Activated CD8-positive, alpha-beta T cell treated with anti-CD3 and anti-CD28 coated beads for 36 hours (primary cell): ENCODE data around the gene UFSP2. TPM values are rescaled to one million over a fixed set of nuclear protein-coding genes. Genes with fewer than 3 reads are reported as not detected.

Source experiments
- ATAC-seq: fragments of 200-7000 bp; cut with Tn5 transposase; one replicate; pipeline ENCODE4 v1.10.0; 2021; ENCODE audit warnings: mild to moderate bottlenecking, moderate library complexity
- CTCF ChIA-PET: fragments of 350-600 bp; sonication (Branson Sonifier 250); formaldehyde crosslinking; loops from one replicate; lab custom pipeline; 2021; ENCODE audit warnings: antibody characterized with exemption; lab: Charles Lee
- POLR2A ChIA-PET: fragments of 350-600 bp; sonication (Branson Sonifier 250); formaldehyde crosslinking; loops from one replicate; lab custom pipeline; 2021; ENCODE audit warnings: antibody characterized with exemption; lab: Charles Lee
- DNase-seq: peaks from one replicate; pipeline ENCODE4 v3.0.0-alpha.2; 2020
- H3K27ac Mint-ChIP-seq: one replicate; pipeline ENCODE4 v1.8.0; 2021; ENCODE audit warnings: mild to moderate bottlenecking, mixed read lengths
- H3K27me3 Mint-ChIP-seq: one replicate; pipeline ENCODE4 v1.8.0; 2021; ENCODE audit warnings: mixed read lengths
- H3K36me3 Mint-ChIP-seq: one replicate; pipeline ENCODE4 v1.8.0; 2021; ENCODE audit warnings: low read depth, mixed read lengths
- H3K4me1 Mint-ChIP-seq: one replicate; pipeline ENCODE4 v1.8.0; 2021; ENCODE audit warnings: low read depth, mixed read lengths
- H3K4me3 Mint-ChIP-seq: one replicate; pipeline ENCODE4 v1.8.0; 2021; ENCODE audit warnings: mild to moderate bottlenecking, moderate library complexity, mixed read lengths
- H3K9me3 Mint-ChIP-seq: one replicate; pipeline ENCODE4 v1.8.0; 2021; ENCODE audit warnings: mixed read lengths
- CTCF ChIP-seq: fragments of 200-600 bp; IDR thresholded peaks from one replicate; pipeline ENCODE4 v1.8.0; 2022; ENCODE audit warnings: antibody characterized with exemption, mild to moderate bottlenecking
- intact Hi-C: fragments of 100-400 bp; cut with micrococcal nuclease; formaldehyde crosslinking; loops from one replicate; pipeline ENCODE4 v1.10.0; 2022
- total RNA-seq, 2 experiments: library from RNA; stranded (reverse); gene quantifications; one replicate each; pipeline ENCODE4 v1.2.3, GENCODE V29; 2021

Gene UFSP2
- total RNA-seq, 2 experiments from 2014 or later: 32.0 to 36.1 TPM

DNA sequence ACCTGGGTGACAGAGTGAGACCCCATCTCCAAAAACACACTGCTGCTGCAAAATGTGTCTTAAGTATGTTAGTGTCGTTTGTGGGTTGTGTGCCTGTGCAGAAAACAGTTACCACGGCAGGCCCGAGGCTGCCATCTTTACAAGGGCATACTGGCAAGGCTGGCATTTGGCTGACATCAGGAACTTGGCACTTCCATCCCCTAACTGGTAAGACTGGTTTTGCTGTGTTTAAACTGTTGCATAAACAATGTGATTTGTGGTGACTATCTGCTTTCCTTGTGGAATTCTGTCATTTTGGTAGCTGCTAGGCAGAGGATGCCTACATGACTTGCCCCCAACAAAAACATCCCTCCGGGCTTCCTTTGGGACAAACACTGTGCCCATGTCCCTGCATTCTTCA lies 42.3 kb downstream of the UFSP2 start:
- intact Hi-C loops: no loop called here
- CTCF ChIA-PET: no interaction called here
- no peak overlapping the region for H3K27ac Mint-ChIP-seq
- ATAC-seq: no peak
- no peak for DNase-seq
- peaks cover 16% of the 10 kb centered on the region for H3K27me3 Mint-ChIP-seq
- no peak for TF ChIP-seq CTCF
- no peak overlapping the region for H3K4me3 Mint-ChIP-seq
- POLR2A ChIA-PET: no interaction called here
- peaks cover 9% of the 10 kb centered on the region for H3K4me1 Mint-ChIP-seq
- H3K9me3 Mint-ChIP-seq: peaks cover 7% of the 10 kb centered on the region
- peaks cover 4% of the 10 kb centered on the region for H3K36me3 Mint-ChIP-seq

DNA sequence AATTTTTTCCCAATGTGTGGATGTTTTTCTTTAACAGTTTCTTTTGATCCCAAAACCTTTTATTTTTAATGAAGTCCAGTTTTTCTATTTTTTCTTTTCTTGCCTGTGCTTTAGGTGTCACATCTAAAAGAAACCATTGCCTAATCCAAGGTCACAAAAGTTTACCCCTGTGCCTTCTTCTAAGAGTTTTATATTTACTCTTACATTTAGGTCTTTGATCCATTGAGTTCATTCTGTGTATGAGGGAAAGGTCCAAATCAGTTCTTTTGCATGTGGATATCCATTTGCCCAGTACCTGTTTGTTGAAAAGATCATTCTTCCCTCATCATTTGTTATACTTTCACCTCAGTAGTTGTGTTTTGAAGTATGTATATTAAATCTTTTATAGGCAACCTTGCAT lies 43.0 kb downstream of the UFSP2 start:
- intact Hi-C loops: no loop called here
- DNase-seq (no peak), ATAC-seq (no peak)
- Mint-ChIP-seq H3K9me3 (peaks cover 7% of the 10 kb centered on the region), H3K27me3 (peaks cover 16% of the 10 kb centered on the region), H3K36me3 (peaks cover 7% of the 10 kb centered on the region), H3K27ac (no peak overlapping the region), H3K4me1 (peaks cover 9% of the 10 kb centered on the region), H3K4me3 (no peak overlapping the region)
- POLR2A ChIA-PET: no interaction called here
- CTCF ChIA-PET: no interaction called here
- TF ChIP-seq CTCF: no peak

DNA sequence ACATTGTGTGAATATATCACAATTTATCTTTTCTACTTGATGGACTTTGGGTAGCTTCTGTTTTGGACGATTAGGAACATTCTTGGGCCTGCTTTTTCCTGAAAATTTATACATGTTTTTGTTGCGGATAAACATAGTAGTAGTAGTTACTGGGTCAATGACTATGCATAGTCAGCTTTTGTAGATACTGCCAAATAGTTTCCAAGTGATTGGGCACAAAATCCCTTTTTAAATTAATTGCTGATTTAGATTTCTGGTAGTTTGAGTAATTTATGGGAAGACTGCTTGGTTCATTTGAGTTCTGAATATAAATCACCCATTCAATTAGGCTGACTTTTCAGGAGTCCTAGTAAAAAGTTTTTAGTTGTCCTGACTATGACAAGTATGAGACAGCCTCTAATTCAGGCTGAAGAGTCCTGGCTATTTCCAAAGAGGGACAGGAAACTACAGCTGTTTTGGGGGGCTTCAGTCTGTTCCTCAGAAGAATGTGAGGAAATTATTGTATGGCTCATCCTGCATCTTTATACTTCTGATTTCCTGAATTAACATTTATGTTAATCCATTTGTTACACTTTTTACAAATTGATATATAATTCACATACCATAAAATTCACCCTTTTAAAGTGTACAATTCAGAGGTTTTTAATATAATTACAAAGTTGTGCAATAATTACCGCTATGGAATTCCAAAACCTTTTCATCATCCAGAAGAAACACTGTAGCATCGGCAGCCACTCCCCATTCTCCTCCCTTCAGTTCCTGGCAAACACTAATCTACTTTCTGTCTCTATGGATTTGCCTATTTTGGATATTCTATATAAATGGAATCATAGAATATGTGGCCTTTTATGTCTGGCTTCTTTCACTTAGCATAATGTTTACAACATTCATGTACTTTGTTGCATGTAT lies 44.2 kb downstream of the UFSP2 start:
- DNase-seq: no peak
- ATAC-seq: no peak
- intact Hi-C loops: no loop called here
- no peak overlapping the region for H3K27ac Mint-ChIP-seq
- CTCF ChIA-PET: interaction anchor here (1.1 kb wide), 1 partner anchor 10 kb away, joined by 3 read pairs; no protein-coding TSS in a partner anchor
- TF ChIP-seq CTCF: no peak
- peaks cover 7% of the 10 kb centered on the region for H3K9me3 Mint-ChIP-seq
- H3K36me3 Mint-ChIP-seq: peaks cover 7% of the 10 kb centered on the region
- POLR2A ChIA-PET: interaction anchor here (0.6 kb wide), 1 partner anchor 17 kb away, joined by 3 read pairs; no protein-coding TSS in a partner anchor
- H3K27me3 Mint-ChIP-seq: peaks cover 16% of the 10 kb centered on the region
- peaks cover 9% of the 10 kb centered on the region for H3K4me1 Mint-ChIP-seq
- H3K4me3 Mint-ChIP-seq: no peak overlapping the region

DNA sequence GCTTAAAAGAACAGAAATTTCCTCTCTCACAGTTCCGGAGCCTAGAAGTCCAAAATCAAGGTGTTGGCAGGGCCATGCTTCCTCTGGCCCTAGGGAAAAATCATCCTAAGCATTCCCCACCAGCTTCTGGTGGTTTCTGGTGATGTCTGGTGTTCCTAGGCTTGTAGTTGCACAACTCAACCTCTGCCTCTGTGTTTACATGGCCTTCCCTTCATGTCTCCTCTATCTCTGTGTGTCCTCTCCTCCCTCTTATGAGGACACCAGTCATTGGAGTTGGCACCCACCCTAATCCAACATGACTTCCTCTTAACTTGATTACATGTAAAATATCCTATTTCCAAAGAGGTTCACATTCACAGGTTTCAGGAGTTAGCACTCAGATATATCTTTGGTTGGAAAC lies 45.4 kb downstream of the UFSP2 start:
- peaks cover 9% of the 10 kb centered on the region for H3K4me1 Mint-ChIP-seq
- peaks cover 7% of the 10 kb centered on the region for H3K36me3 Mint-ChIP-seq
- peaks cover 14% of the 10 kb centered on the region for H3K27me3 Mint-ChIP-seq
- intact Hi-C loops: no loop called here
- POLR2A ChIA-PET: no interaction called here
- CTCF ChIA-PET: no interaction called here
- TF ChIP-seq CTCF: no peak
- no peak overlapping the region for H3K27ac Mint-ChIP-seq
- peaks cover 7% of the 10 kb centered on the region for H3K9me3 Mint-ChIP-seq
- no peak overlapping the region for H3K4me3 Mint-ChIP-seq
- ATAC-seq (no peak), DNase-seq (no peak)
